Activated CD4-positive, CD25-positive, alpha-beta regulatory T cell treated with anti-CD3 and anti-CD28 coated beads, Interleukin-2, amount 50 U/mL, for 72 hours (primary cell): ENCODE measurements around the gene DIS3L2.
"Not testable (repeated sequence)": the region's sequence is repeated elsewhere in the genome, so short reads cannot be mapped to it uniquely, and the experiment has no call there.

ENCODE experiments used
- DNase-seq: peaks from one replicate; pipeline ENCODE4 v3.0.0; 2021

DIS3L2 gene

DNA sequence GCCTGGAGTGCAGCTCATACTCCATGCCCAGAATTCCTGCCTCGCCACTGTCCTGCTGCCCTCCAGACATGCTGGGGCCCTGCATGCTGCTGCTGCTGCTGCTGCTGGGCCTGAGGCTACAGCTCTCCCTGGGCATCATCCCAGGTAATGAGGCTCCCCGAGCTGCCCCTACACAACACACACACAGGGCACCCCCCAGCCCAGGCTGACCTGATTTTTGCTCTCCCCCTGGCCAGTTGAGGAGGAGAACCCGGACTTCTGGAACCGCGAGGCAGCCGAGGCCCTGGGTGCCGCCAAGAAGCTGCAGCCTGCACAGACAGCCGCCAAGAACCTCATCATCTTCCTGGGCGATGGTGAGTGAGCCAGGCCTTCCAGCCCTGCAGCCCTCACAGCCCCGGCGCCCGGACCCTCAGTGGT lies 417.2 kb downstream of the DIS3L2 start, which contains the start of gene ALPP:
ALPP (plus strand) TSS at position 17 of the 417 bp plus-strand sequence; CDS start at position 69, 52 bp downstream.
- DNase-seq, result not testable (repeated sequence)

DNA sequence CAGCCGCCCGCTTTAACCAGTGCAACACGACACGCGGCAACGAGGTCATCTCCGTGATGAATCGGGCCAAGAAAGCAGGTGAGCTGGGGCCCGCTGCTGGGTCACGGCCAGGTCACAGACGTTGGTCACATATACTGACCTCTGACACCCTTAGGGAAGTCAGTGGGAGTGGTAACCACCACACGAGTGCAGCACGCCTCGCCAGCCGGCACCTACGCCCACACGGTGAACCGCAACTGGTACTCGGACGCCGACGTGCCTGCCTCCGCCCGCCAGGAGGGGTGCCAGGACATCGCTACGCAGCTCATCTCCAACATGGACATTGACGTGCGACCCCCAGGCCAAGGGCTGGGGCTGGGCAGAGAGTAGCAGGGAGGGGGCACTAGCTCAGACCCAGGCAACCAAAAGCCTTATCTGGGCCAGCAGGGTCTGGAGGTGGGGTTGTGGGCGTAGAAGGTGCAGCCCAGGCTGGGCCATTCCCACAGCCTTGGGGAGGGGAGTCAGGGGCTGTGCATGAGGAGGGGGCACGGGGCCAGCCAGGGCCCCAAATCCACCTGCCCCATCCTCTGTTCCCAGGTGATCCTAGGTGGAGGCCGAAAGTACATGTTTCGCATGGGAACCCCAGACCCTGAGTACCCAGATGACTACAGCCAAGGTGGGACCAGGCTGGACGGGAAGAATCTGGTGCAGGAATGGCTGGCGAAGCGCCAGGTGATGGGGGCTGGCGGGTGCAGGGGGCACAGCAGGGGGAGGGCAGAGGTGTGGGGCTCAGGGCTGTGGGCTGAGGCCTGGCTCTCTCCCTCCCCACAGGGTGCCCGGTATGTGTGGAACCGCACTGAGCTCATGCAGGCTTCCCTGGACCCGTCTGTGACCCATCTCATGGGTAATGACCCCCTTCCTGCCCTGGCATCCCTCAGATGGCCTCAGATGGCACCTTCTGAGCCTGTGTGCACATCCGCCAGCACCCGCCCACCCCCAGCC lies 418.4 kb downstream of the DIS3L2 start:
- not testable (repeated sequence) for DNase-seq

DNA sequence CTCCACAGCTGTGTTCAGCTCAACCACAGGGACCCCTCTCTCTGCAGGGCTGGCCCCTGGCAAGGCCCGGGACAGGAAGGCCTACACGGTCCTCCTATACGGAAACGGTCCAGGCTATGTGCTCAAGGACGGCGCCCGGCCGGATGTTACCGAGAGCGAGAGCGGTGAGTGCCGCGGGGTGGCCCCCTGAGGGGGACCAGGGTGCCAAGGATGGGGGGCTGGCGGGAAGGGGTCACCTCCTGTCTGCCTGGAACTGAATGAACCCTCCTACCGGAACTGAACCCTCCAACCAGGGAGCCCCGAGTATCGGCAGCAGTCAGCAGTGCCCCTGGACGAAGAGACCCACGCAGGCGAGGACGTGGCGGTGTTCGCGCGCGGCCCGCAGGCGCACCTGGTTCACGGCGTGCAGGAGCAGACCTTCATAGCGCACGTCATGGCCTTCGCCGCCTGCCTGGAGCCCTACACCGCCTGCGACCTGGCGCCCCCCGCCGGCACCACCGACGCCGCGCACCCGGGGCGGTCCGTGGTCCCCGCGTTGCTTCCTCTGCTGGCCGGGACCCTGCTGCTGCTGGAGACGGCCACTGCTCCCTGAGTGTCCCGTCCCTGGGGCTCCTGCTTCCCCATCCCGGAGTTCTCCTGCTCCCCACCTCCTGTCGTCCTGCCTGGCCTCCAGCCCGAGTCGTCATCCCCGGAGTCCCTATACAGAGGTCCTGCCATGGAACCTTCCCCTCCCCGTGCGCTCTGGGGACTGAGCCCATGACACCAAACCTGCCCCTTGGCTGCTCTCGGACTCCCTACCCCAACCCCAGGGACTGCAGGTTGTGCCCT lies 419.9 kb downstream of the DIS3L2 start:
- not testable (repeated sequence) for DNase-seq

DNA sequence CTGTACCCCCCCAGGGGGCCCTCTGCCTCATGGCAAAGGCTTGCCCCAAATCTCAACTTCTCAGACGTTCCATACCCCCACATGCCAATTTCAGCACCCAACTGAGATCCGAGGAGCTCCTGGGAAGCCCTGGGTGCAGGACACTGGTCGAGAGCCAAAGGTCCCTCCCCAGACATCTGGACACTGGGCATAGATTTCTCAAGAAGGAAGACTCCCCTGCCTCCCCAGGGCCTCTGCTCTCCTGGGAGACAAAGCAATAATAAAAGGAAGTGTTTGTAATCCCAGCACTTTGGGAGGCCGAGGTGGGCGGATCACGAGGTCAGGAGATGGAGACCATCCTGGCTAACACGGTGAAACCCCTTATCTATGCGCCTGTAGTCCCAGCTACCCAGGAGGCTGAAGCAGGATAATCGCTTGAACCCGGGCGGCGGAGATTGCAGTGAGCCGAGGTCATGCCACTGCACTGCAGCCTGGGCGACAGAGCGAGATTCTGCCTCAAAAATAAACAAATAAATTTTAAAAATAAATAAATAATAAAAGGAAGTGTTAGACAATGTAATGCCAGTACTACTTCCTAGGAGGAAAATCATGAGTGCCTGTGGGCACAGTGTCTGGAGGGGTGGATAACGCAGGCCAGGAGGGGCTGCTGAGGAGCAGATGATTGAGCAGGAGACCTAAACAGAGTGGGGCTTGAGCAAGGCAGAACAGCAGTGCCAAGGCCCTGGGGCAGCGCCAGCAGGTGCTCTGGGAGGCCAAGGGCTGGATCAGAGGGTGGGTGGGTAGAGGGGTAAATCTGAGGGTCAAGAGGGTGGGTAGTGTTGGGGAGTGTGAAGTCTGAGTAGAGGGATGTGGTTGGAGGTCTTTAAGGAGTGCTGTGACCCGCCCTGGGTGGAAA lies 421.1 kb downstream of the DIS3L2 start:
- no peak for DNase-seq

DNA sequence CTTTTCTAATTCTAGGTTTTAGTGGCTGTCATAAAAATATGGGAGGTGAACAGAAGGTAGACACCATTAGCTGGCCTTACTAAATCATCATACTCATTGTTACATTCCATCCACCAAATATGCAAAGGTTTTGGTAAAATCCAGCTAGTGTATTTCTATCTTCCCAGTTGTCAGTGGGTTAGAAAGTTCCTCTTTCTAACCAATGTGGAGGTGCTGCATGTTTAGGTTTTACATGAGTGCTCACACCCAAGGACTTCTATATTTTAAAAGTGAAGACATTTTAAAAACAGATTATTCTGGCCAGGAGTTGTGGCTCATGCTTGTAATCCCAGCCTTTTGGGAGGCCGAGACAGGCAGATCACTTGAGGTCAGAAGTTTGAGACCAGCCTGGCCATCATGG lies 423.0 kb downstream of the DIS3L2 start:
- DNase-seq, result no peak

DNA sequence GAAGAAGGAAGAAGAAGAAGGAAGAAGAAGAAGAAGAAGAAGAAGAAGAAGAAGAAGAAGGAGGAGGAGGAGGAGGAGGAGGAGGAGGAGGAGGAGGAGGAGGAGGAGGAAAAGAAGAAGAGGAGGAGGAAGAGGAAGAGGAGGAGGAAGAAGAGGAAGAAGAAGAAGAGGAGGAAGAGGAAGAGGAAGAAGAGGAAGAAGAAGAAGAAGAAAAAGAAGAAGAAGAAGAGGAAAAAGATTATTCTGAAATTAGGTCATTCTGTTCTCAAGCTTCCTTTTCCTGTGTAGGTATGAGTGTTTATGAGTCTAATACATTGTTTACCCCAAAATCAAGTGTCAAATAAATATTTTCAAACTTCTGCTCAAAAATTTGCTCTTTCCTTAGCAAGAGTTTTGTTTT lies 423.5 kb downstream of the DIS3L2 start:
- not testable (repeated sequence) for DNase-seq

DNA sequence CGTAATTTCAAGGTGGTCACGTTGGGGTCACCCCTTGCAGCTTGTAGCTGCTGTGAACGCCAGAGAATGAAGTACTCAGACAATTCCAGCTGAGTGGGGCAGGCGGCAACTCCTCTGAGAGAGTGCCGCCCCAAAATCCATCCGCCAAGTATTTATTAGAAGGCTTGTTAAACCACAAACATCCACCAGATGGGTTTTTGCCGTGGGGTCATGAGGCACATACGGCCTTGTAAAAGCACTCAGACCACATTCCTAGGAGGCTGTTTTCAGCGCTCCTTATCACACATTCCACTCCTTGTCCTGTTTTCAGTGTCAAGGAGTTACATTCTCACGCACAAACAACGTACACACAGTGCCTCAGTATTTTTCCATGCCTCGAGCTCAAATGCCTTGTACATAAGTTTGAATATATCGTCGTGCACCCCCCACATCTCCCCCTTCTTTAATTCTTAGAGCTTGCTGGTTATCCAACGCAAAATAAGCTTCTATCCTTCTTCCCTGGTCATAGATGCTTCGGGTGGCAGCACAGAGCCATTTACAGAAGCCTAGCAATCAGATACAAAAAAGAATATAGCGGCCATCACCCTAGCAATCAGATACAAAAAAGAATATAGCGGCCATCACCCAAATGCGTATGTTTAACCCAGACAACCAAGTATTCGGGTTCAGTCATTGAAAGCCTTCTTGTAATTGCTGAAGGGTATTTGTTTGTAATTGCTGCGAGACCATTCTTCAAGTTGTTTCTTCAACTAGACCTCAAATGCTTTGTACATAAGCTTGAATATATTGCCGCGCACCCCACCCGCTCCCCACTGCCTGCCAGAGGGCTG lies 424.4 kb downstream of the DIS3L2 start:
- DNase-seq, result no peak

DNA sequence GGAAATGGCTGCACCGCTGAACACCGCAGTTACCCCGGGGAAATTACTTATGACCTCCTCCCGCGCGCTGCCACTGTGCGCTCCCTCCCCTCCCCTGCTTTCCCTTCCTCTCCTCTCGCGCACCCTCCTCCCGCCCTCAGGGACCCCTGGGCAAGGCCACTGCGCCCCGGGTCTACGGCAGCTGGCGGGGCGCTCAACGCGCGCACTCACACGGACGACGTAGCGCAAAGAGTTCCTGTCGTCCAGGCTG lies 424.9 kb downstream of the DIS3L2 start:
- no peak for DNase-seq
